Mesothelial cell of epicardium (in vitro differentiated cells): Measurements from ENCODE around the gene CLDN18. TPM values are rescaled to one million over a fixed set of nuclear protein-coding genes. Genes with fewer than 3 reads are reported as not detected.

Experiments
- DNase-seq, 2 experiments: peaks; one replicate each; pipeline ENCODE4 v3.0.0; 2021; ENCODE audit warnings: low spot score in 2 of 2; ENCODE audit not compliant: unreplicated experiment in 2 of 2
- H3K27ac Mint-ChIP-seq: 2 replicates; pipeline ENCODE4 v1.8.0; 2021; ENCODE audit warnings: mixed read lengths
- H3K27me3 Mint-ChIP-seq: 2 replicates; pipeline ENCODE4 v1.8.0; 2021; ENCODE audit warnings: low read depth, mixed read lengths
- H3K36me3 Mint-ChIP-seq: 2 replicates; pipeline ENCODE4 v1.8.0; 2021; ENCODE audit warnings: mixed read lengths
- H3K4me1 Mint-ChIP-seq: 2 replicates; pipeline ENCODE4 v1.8.0; 2021; ENCODE audit warnings: mixed read lengths
- H3K4me3 Mint-ChIP-seq: 2 replicates; pipeline ENCODE4 v1.8.0; 2021; ENCODE audit warnings: mild to moderate bottlenecking, moderate library complexity, mixed read lengths
- H3K9me3 Mint-ChIP-seq: 2 replicates; pipeline ENCODE4 v1.8.0; 2021; ENCODE audit warnings: mixed read lengths
- total RNA-seq: library from RNA; stranded (reverse); gene quantifications from 3 replicates; pipeline ENCODE4 v1.2.1, GENCODE V29; 2021
- TF ChIP-seq, protein P1 (sequence below): fragments of 200-600 bp; sonication (generic); IDR thresholded peaks from one replicate; pipeline ENCODE4 v1.5.0; 2021; ENCODE audit warnings: antibody characterized with exemption; ENCODE audit not compliant: unreplicated experiment

CLDN18 gene
- total RNA-seq, 1 donor from 2014 or later, result not detected

DNA sequence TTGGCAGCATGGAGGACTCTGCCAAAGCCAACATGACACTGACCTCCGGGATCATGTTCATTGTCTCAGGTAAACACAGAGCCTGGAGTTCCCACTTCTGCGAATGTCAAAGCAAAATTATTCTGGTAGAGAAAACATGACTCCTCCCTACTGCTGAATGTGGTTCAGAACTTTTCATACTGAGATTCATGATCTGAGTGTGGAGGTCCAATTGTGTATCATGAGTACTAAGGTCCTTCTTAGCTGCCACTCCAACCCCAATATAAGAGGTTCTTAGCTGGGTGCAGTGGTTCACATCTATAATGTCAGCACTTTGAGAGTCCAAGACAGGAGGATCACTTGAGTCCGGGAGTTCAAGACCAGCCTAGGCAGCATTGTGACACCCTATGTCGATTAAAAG, 13.8 kb downstream of the CLDN18 start:
- no peaks in the 10 kb centered on the region for H3K4me1 Mint-ChIP-seq
- TF ChIP-seq, protein P1, sequence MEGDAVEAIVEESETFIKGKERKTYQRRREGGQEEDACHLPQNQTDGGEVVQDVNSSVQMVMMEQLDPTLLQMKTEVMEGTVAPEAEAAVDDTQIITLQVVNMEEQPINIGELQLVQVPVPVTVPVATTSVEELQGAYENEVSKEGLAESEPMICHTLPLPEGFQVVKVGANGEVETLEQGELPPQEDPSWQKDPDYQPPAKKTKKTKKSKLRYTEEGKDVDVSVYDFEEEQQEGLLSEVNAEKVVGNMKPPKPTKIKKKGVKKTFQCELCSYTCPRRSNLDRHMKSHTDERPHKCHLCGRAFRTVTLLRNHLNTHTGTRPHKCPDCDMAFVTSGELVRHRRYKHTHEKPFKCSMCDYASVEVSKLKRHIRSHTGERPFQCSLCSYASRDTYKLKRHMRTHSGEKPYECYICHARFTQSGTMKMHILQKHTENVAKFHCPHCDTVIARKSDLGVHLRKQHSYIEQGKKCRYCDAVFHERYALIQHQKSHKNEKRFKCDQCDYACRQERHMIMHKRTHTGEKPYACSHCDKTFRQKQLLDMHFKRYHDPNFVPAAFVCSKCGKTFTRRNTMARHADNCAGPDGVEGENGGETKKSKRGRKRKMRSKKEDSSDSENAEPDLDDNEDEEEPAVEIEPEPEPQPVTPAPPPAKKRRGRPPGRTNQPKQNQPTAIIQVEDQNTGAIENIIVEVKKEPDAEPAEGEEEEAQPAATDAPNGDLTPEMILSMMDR, result no peak
- H3K4me3 Mint-ChIP-seq, result no peak overlapping the region
- peaks cover 2% of the 10 kb centered on the region for H3K9me3 Mint-ChIP-seq
- peaks cover under 1% of the 10 kb centered on the region for H3K36me3 Mint-ChIP-seq
- no peaks in the 10 kb centered on the region for H3K27me3 Mint-ChIP-seq
- no peak overlapping the region for H3K27ac Mint-ChIP-seq
- no peak for DNase-seq

DNA sequence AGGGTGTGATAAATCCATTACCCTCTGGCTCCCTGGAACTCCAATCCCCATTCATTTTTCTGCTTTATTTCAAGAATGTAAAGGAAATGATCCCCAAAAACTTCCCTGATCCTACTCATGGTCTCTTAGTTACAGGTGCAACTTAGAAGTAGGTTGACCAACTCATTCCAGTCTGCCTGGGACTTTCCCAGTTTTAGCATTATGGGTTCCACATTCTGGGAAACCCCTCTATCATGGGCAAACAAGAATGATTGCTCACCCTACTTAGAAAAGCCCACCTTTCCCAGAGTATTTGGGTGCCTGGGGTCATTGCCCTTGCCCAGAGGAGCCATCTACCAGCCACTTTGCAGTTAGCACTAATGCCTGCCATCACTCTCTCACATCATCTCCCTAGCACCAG, 15.6 kb downstream of the CLDN18 start:
- Mint-ChIP-seq H3K4me1 (no peaks in the 10 kb centered on the region), H3K27ac (no peak overlapping the region), H3K27me3 (no peaks in the 10 kb centered on the region), H3K36me3 (no peaks in the 10 kb centered on the region), H3K9me3 (no peaks in the 10 kb centered on the region), H3K4me3 (no peak overlapping the region)
- no peak for DNase-seq
- TF ChIP-seq, protein P1, result no peak

DNA sequence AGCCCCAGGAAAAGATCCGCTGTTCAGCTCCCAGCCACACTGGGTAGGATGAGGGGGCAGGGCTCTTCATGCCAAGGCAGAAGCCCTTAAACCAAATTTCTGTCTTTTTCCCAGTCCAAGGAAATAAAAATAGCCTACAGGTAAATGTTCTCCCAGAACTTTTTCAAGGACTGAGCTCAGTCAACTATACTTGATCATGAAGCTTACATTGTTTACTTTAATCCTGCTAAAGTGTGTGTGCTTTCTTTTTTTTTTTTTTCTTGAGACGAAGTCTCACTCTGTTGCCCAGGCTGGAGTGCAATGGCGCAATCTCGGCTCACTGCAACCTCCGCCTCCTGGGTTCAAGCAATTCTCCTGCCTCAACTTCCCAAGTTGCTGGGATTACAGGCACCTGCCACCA, 17.9 kb downstream of the CLDN18 start:
- H3K9me3 Mint-ChIP-seq, result no peaks in the 10 kb centered on the region
- no peaks in the 10 kb centered on the region for H3K36me3 Mint-ChIP-seq
- no peak overlapping the region for H3K4me3 Mint-ChIP-seq
- DNase-seq, result no peak
- H3K27ac Mint-ChIP-seq, result no peak overlapping the region
- no peaks in the 10 kb centered on the region for H3K4me1 Mint-ChIP-seq
- TF ChIP-seq, protein P1, result no peak
- no peaks in the 10 kb centered on the region for H3K27me3 Mint-ChIP-seq

DNA sequence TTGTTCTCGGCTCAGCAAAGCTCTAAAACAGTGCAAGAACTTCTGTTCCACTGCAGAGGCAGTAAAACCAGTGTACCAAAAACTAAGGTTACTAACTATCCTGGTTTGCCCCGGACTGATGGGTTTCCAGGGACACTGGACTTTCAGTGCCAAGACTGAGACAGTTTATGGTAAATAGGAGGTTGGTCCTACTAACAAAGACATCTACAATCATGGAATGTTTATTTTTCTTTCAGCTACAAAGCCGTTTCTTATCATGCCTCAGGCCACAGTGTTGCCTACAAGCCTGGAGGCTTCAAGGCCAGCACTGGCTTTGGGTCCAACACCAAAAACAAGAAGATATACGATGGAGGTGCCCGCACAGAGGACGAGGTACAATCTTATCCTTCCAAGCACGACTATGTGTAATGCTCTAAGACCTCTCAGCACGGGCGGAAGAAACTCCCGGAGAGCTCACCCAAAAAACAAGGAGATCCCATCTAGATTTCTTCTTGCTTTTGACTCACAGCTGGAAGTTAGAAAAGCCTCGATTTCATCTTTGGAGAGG, 20.8 kb downstream of the CLDN18 start:
- Mint-ChIP-seq H3K4me1 (no peaks in the 10 kb centered on the region), H3K4me3 (no peak overlapping the region), H3K36me3 (no peaks in the 10 kb centered on the region), H3K27ac (no peak overlapping the region), H3K27me3 (no peaks in the 10 kb centered on the region), H3K9me3 (no peaks in the 10 kb centered on the region)
- TF ChIP-seq, protein P1, result no peak
- no peak for DNase-seq

DNA sequence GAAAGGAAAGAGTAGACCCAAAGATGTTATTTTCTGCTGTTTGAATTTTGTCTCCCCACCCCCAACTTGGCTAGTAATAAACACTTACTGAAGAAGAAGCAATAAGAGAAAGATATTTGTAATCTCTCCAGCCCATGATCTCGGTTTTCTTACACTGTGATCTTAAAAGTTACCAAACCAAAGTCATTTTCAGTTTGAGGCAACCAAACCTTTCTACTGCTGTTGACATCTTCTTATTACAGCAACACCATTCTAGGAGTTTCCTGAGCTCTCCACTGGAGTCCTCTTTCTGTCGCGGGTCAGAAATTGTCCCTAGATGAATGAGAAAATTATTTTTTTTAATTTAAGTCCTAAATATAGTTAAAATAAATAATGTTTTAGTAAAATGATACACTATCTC, 21.6 kb downstream of the CLDN18 start:
- H3K27me3 Mint-ChIP-seq, result no peaks in the 10 kb centered on the region
- H3K4me1 Mint-ChIP-seq, result no peaks in the 10 kb centered on the region
- H3K9me3 Mint-ChIP-seq, result no peaks in the 10 kb centered on the region
- H3K27ac Mint-ChIP-seq, result no peak overlapping the region
- H3K4me3 Mint-ChIP-seq, result no peak overlapping the region
- DNase-seq, result no peak
- H3K36me3 Mint-ChIP-seq, result no peaks in the 10 kb centered on the region
- TF ChIP-seq, protein P1, result no peak

DNA sequence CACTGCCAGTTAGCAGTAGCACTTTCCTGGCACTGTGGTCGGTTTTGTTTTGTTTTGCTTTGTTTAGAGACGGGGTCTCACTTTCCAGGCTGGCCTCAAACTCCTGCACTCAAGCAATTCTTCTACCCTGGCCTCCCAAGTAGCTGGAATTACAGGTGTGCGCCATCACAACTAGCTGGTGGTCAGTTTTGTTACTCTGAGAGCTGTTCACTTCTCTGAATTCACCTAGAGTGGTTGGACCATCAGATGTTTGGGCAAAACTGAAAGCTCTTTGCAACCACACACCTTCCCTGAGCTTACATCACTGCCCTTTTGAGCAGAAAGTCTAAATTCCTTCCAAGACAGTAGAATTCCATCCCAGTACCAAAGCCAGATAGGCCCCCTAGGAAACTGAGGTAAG, 22.6 kb downstream of the CLDN18 start:
- no peaks in the 10 kb centered on the region for H3K27me3 Mint-ChIP-seq
- no peaks in the 10 kb centered on the region for H3K36me3 Mint-ChIP-seq
- H3K9me3 Mint-ChIP-seq, result no peaks in the 10 kb centered on the region
- TF ChIP-seq, protein P1, result no peak
- no peak overlapping the region for H3K27ac Mint-ChIP-seq
- no peak for DNase-seq
- H3K4me3 Mint-ChIP-seq, result no peak overlapping the region
- no peaks in the 10 kb centered on the region for H3K4me1 Mint-ChIP-seq
